Suppressor macrophage treated with lipopolysaccharide for 1 hour (primary cell): Measurements from ENCODE around the gene ADRA2B.

Source experiments
- DNase-seq, 3 donors: peaks; one replicate each; pipeline ENCODE4 v3.0.0-alpha.2; 2020 to 2022

ADRA2B gene

DNA sequence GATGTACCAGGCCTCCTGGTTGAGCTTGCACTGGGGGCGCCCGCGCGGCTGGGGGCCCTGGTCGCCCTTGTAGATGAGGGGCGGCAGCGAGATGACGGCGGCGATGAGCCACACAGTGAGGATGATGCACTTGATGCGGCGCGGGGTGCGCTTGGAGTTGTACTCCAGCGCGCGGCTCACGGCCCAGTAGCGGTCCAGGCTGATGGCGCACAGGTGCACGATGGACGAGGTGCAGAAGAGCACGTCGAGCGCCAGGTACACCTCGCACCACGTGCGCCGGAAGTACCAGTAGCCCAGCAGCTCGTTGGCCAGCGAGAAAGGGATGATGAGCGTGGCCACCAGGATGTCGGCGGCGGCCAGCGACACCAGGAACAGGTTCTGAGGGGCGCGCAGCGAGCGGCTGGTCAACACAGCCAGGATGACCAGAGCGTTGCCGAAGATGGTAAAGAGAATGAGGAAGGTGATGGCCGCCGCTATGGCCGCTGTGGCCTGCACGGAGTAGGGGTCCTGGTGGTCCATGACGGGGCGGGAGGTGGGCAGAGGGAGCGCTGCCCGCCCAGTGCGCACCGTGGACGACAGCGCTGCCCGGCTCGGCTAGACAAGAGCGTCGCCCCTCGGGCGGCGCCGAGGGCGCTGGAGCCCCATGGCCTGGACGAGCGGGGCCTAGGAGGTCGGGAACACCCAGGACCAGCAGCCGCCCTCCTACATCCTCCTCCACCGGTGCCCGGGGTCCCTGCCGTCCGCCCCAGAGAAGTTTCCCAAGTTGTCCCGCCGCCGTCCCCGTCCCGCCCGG, 544 bp downstream of the ADRA2B start:
- DNase-seq, result no peak

DNA sequence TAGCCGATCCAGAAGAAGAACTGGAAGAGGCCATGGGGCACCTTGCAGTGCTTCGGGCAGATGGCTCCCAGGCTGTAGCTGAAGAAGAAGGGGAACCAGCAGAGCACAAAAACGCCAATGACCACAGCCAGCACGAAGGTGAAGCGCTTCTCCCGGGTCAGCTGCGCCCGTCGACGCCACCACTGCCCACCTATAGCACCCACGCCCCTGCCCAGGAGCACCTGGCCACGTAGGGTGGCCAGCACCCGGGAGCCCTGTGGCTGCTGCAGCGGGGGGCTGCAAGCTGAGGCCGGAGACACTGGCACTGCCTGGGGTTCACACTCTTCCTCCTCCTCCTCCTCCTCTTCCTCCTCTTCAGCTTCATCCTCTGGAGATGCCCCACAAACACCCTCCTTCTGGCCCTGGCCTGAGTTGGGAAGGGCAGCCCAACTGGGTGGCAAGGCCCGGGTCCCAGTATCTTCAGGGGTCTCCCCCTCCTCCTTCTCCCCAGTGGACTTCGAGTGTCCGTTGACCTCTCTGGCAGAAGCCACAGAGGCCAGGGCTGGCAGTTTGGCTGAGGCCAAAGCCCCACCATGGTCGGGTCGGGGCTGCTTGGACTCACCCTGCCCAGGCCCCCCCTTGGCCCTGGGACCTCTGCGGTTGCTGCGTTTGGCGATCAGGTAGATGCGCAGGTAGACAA, 1.3 kb downstream of the ADRA2B start:
- no peak for DNase-seq

DNA sequence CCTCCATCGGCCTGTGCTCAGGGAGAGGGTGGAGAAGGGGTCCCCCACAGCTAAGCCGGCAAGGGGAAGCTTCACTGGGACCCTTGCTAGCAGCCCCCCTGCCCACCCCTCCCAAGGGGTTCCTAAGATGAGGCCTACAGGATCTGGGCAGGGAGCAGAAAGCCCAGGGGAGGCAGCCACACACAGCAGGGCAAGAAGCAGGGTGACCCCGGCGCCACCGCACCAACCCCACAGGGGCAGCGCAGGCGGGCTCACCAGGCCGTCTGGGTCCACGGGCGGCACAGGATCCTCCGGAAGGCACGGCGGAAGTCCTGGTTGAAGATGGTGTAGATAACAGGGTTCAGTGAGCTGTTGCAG, 1.8 kb downstream of the ADRA2B start:
- no peak for DNase-seq

DNA sequence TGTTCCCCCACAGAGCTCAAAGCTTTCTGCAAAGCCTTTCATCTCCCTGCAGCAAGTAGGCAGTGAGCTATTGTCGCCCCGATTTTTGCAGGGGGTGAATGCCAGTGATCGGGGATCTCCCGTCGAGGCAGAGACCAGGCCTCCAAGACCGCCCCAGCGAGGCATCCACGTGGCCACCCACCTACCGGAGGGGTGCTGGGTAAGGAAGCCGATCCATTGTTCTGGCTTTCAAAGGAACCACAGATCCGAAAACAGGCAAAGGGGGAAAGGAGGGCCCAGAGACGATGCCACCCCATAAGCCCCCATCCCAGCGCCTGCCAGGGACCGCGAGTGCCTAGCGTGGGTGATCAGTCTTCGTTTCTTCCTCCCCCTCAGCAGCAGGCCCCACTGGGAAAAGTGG, 2.4 kb downstream of the ADRA2B start:
- DNase-seq, result no peak

DNA sequence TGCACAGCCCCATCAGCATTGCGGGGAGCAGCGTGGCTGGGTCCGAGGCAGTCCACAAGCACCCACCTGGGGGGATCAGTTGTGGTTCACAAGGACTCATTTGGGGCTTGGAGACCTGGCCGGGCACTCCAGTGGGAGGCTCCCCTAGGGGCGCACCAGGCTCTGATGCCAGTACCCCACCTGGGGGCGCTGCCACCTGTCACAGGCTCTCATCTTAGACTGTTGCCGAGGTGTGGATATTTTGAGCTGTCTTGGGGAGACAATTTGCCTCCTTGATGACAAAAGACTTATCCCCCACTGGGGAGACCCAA, 3.0 kb downstream of the ADRA2B start:
- DNase-seq, result no peak

DNA sequence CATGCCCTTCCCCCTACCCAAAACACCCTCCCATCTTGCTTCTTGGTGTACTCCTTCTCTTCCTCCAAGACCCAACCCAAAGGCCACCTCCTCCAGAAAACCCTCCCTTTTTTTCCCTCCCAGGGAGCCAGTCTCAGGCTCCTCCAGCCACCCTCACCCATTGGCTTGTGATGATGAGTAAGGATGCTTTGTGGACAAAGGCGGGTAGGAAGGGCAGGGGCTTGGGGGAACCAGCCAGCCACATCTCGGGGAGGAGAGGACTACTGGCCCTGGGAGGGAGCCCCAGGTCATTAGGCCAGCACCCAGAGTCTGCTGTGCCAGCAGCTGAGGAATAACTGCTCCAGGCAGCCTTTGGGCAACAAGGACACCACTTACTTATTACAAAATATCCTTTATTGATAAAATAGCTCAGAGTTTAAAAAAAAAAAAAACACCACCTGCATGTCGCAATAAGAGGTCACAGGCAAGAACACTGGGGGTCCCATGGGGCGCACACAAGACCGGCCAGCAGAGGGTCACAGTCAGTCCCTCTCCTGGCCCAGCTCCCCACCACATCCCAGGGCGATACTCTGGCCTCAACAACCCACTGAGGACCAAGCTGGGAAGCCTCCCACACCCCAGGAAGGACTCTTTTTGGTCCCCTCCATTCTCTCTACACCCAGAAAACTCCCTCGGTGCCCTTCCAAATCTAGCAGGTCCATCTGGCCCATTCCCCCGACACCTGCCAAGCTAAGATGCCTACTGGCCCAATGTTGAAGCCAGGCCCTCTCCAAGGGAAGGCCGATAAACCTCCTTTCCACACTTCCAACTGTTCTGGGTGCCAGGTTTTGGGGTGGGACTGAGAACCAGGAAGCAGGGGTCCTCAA, 3.6 kb downstream of the ADRA2B start:
- DNase-seq, result no peak

DNA sequence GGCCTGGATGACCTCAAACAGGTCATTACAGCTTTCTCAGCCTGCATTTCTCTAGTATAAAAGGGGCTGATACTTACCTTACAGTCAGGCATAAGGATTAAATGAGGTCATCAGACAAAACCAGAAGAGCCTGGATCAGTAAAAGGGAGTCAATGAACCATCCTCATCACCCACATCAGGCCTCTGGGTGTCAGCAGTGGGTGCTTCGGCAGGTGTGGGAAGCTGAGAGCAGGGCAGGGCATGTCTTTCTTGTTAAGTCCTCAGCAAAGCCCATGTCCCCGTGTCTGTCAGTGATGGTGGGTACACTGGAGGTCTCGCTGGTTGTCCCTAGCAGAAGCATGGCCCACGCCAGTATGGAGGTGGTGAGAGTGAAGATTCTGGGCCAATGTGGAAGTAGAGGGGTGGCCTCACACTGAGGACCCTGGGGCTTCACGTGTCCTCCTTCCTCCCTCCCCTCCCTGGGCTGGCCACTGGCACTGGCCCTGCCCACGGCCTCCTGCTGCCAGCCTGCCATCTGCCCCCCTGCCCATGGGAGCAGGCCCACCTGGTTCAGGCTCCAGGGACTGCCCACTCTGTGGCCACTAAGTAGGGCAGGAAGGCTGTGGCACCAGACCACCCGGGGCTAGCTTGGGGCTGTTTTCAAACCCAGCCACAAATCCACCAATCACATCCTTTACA, 4.4 kb downstream of the ADRA2B start:
- DNase-seq, result no peak

DNA sequence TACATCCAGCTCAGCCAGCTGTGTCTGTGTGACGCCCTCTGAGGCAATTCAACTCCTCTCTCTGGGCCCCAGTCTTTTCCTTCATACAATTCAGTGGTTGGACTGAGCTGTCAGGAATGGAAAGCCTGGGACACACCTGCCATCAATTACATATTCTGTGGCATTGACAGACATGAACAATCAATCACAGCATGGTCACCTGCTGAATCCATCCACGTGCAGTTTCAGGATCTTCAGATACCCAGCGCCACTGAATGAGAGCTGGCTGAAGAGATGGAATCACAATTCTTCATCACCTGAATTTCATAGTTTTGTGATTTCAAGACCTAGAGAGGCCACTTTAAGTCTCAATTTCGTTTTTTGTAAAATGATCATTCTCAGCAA, 5.1 kb downstream of the ADRA2B start:
- DNase-seq, result no peak

DNA sequence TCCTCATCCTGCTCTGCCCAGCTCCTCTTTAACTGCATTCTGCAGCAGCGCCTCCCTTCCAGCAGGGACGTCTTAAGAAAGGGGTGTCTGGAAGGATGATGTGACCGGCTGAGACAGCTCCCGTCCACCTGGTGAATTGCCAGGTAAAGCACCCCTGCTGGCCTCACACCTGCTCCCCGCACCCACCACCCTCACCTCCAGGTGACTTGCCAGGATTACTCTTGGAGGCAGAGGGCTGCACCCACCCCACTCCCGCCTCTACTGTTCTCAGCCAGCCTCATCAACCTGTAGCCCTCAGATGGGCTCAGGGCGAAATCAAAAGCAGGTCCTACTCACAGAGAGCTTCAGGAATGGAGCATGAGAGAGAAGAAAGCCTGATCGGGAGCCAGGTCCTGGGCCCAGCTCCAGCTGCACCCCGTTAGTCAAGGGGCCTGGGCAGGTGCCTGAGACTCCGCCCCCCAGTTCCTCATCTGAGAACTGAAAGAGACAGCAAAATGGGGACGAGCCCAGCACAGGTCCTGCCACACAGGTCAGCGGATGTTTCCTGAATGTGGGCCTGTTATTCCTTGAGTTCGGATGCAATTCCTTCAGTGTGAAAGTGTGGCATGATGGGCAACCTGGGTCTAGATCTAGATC, 5.6 kb downstream of the ADRA2B start:
- no peak for DNase-seq

DNA sequence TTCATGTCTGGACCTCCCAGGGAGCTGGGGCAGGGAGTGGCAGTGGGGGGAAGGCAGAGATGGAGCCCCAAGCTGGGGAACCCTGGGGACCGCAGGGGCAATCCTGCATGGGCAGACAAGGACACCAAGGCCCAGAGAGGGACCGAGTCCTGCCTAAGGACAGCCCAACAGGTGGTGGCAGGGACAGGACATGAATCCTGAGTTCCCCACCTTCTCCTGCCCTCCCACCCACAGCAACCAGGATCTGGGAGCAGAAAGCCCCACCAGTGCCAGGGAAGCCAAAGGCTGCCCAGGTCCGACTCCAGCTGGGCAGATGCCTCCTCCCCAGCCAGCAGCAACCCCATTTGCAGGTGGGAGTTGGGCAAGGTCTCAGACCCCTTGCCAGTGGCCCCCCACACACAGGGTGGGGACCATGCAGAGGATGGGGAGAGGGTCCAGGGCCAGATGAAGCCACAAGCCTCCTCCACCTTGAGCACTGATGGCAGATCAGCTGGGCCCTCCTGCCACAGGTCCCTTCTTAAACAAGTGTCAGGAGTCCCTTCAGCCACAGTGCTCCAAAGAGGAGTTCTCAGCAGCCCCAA, 6.3 kb downstream of the ADRA2B start:
- DNase-seq, result no peak

DNA sequence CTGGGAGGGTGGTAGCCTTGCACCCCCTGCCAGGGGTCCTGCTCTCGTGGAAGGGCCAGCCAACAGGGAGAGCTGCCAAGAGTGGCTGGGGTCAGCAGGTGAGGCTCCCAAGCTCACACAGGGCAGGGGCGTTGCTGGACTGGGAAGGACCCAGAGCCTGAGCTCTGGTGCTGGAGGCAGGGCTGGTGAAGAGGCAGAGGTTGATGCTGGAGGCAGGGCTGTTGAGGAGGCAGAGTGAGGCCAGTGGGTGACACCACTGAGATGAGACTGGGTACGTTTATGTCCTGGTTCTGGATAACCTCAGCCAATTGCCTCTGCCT, 7.0 kb downstream of the ADRA2B start:
- no peak for DNase-seq

DNA sequence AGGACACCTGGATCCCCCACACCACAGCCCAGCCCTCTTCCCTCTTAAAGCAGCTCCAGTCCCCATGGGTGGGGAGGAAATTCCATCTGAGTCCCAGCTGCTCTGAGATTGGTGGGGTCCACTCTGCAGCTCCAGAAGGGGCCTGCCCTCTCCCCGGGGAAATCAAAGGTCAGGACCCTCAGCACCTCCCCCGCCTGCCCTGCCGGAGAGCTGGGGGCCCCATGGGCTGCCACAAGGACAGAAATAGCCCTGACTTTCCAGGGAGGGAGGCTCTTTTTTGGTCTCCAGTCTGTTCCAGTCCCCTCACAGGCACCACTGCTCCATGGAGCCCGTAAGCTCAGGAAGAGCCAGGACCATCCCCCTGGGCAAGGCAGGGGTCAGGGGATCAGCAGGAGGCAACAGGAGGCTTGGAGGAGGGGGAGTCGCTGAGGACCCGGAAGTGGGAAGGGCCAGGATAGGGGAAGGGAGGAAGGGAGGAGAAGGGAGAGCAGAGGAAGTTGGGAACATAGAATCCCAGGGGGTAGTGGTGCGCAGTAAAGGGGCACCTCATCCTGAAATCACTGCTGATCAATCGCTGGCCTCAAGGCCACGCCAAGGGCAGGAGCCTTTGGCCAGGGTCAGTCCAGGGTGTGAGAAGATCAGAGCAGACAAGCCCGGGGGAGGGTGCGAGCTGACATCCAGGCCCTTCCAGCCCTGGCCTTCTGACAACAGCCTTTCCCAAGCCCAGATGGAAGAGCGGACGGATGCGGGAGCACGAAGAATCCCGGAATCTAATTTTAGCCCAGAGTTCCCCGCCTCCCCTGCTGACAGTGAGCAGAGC, 7.6 kb downstream of the ADRA2B start:
- no peak for DNase-seq

DNA sequence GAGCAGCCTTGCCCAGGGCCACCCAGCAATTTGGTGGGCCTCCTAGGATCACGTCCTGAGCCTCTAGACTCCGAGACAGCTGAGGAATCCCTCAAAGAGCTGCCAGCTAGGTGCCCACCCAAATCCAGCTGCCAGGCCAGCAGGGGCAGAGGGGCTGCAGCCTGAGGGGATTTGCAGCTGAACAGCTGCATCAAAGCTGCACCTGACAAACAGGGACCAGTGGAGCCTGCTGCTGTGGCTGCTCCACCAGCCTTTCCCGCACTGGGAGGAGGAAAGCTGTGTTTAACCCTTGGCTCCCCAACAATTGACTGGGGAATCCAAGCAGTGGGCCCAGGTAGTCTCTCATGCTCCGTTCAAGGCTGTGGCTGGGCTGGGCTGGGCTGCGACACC, 8.2 kb downstream of the ADRA2B start:
- no peak for DNase-seq

DNA sequence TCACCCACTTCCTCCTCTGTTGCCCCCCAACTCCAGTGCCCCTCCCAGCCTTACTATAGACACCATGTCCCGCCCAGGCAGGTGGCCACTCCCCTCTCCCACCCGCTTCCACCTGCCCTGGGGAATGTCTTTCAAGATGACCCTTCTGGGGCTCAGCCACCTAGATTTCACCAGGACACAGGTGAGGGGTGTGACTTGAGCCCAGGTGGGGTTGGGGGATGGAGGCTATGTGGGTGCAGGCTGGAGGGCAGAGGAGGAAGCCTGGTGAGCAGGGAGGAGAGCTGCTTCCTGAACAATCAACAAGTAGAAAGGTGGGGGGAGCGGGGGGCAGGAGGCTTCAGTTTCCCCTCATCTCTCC, 8.7 kb downstream of the ADRA2B start:
- DNase-seq, result no peak

DNA sequence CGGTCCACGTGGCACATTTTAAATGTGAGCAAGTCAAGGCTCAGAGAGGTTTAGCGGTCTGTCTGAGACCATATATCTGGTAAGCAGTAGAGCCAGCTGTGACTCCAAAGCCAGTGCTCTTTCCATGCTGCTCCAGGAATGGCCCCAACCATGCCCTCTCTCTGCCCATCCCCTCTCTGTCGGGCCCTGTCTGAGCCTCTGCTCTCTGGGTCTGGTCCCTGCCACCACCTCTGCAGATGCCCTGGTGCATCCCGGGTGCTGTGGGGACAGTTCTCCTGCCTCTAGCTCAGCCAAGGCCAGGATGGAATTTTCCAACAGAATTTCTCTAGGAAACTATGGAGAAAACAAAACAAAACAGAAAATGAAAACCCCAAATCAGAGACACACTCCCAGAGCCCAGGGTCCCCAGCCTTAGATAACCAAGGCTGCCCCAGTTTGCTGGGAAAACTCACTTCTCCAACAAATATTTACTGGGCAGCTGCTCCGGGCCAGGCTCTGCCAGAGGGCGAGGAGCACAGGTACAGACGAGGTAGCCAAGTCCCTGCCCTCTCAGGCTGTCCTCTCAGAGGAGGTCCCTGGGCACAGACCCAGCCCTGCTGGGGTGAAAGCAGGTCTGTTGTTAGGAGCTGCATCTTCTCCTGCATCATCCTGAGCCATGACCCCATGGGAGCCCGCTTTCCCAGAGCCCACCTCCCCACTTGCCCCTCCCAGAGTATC, 9.2 kb downstream of the ADRA2B start:
- no peak for DNase-seq

DNA sequence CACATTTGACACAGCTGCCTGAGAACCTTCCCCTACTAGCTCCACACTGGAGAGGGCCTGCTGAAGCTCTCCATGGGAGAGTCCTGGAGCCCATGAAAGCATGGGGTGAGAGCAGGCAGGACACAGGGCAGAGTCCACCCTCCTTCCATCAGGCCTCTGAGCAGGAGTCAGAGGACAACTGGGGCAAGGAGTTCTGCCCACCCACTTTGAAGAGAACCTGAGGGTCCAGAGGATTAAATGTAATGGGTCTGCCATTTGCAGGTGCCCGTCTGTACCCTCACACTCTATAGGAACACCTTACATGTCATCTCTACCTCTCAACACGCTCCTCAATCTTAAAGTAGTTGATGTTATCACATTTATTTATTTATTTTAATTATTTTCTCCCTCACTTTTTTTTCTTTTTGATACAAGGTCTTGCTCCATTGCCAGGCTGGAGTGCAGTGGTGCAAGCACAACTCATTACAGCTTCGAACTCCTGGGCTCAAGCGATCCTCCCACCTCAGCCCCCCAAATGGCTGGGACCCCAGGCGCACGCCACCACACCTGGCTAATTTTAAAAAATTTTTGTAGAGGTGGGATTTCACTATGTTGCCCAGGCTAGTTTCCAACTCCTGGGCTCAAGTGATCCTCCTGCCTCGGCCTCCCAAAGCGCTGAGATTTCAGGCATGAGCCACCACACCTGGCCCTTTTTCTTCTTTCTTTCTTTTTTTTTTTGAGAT, 10.2 kb downstream of the ADRA2B start:
- DNase-seq, result no peak

DNA sequence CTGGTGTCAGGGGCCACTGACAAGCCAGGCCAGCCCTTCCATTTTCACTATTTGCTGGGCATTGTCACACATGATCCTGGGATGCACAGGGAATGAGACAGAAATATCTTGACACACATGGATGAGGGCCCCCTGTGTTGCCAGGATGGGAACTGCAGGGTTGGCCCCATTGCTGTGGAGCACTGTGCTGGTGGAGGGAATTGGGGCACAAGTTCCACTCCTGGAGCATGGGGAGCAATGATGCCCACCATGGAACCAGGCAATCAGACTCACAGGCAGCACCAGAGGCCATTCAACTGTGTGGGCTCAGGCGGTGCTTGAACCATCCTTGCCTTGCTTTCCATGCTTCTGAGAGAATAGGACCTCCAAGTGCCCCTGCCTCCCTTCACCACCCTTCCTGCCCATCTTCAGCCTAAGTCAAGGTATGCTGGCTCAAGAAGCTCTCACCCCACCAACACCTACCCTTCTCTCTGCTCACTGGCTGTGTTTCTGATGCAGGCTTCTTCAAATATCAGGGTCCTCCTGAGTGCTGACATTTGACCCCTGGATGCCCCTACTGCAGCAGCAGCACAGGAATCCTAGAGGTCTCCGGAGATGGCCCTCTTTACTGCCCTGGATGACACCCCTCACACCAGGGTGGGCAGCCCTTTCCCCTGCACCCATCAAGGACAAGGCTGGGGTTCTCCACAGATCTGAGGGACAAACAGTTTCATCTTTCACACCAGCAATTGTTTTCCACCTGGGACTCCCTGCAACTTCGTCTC, 11.0 kb downstream of the ADRA2B start:
- DNase-seq, result no peak

DNA sequence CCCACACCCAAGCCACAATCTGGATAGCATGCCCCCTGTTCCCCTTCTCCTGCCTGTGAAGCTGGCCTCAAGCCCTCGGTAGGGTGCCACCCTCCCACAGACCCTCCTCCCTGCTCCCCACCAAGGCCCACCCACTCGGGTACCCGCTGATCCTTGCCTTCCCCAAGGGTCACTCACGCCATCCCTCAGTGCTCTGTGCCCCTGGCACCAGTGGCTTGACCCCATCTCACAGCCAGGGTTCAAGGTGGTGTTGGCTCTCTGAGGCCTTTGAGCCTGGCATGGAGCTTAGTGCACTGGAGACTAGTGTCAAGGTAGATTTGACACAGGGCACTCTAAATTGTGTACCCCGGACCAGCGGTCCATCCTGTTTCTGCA, 11.9 kb downstream of the ADRA2B start:
- DNase-seq, result no peak

DNA sequence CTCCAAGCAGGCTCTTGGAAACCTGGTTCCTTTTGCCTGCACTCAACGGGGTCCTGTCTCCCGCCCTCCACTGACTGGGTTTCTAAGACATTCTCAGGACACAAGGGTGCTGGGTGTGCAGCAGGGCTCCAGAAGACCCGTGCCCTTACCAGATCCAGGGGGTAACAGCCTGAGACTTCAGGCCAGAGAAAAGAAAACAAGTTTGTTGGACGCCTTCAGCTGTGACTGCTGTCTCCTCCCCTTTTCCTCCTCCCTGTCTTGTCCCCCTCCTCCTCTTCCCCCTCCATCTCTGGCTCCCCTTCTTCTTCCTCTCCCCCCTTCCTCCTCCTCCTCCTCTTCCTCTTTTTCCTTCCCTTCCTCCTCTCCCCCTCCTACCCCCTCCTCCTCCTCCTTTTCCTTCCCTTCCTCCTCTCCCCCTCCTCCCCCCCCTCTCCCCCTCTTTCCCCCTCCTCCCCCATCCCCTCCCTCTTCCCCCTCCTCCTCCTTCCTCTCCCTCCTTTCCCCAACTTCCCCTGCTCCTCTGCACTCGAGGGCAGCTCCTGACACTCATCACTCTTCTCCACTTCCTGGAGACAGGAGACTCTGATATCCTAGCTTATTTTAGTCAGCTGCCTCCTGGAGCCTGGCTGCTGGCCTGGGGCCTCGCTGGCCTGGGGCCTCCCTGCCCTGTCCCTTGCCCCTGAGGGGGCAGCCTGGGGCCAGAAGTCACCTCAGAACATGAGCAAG, 12.4 kb downstream of the ADRA2B start:
- no peak for DNase-seq
